GM23338 (cell line): Measurements from ENCODE around the gene NKD1. TPM values are rescaled to one million over a fixed set of nuclear protein-coding genes. Genes with fewer than 3 reads are reported as not detected.

Experiments used
- ATAC-seq: fragments of 200-7000 bp; cut with Tn5 transposase; 3 replicates; pipeline ENCODE4 v1.9.1; 2020
- DNase-seq: peaks from one replicate; pipeline ENCODE4 v3.0.0-alpha.2; 2015; ENCODE audit warnings: low spot score
- H2AFZ ChIP-seq: fragments of 200-600 bp; sonication (generic); 2 replicates; pipeline ENCODE4 v1.8.0; 2016; ENCODE audit warnings: antibody characterized with exemption, mild to moderate bottlenecking, moderate library complexity
- H3F3A ChIP-seq: fragments of 200-600 bp; sonication (generic); replicated peaks from 2 replicates; pipeline ENCODE4 v1.8.0; 2017; ENCODE audit warnings: antibody characterized with exemption, mixed run types, low read depth
- H3K27ac ChIP-seq: fragments of 200-600 bp; sonication (generic); 2 replicates; pipeline ENCODE4 v1.6.1; 2016; ENCODE audit warnings: low read depth
- H3K27me3 ChIP-seq: fragments of 200-600 bp; sonication (generic); 2 replicates; pipeline ENCODE4 v1.8.0; 2016; ENCODE audit warnings: mild to moderate bottlenecking, mixed run types, moderate library complexity; ENCODE audit not compliant: insufficient read depth
- H3K36me3 ChIP-seq: fragments of 200-600 bp; sonication (generic); 2 replicates; pipeline ENCODE4 v1.8.0; 2016; ENCODE audit warnings: mild to moderate bottlenecking; ENCODE audit not compliant: insufficient read depth
- H3K4me1 ChIP-seq: fragments of 200-600 bp; sonication (generic); 2 replicates; pipeline ENCODE4 v1.8.0; 2016; ENCODE audit warnings: mild to moderate bottlenecking, moderate library complexity; ENCODE audit not compliant: insufficient read depth
- H3K4me2 ChIP-seq: fragments of 200-600 bp; sonication (generic); 2 replicates; pipeline ENCODE4 v1.7.1; 2017; ENCODE audit warnings: mixed run types
- H3K4me3 ChIP-seq: fragments of 200-600 bp; sonication (generic); 2 replicates; pipeline ENCODE4 v1.6.1; 2016; ENCODE audit warnings: mixed run types
- H3K79me2 ChIP-seq: fragments of 200-600 bp; sonication (generic); replicated peaks from 2 replicates; pipeline ENCODE4 v1.8.0; 2017; ENCODE audit warnings: mild to moderate bottlenecking; ENCODE audit not compliant: insufficient read depth
- H3K9me2 ChIP-seq: fragments of 200-600 bp; sonication (generic); 2 replicates; pipeline ENCODE4 v1.8.0; 2017; ENCODE audit not compliant: insufficient read depth
- H4K20me1 ChIP-seq: fragments of 200-600 bp; sonication (generic); replicated peaks from 2 replicates; pipeline ENCODE4 v1.8.0; 2017; ENCODE audit warnings: mild to moderate bottlenecking; ENCODE audit not compliant: insufficient read depth
- H3K27ac Mint-ChIP-seq: 2 replicates; pipeline ENCODE4 v1.8.0; 2020; ENCODE audit warnings: inconsistent platforms, mild to moderate bottlenecking, moderate library complexity, mixed read lengths
- H3K27me3 Mint-ChIP-seq: 3 replicates; pipeline ENCODE4 v1.8.0; 2022; ENCODE audit warnings: low read depth, mild to moderate bottlenecking, moderate library complexity, mixed read lengths, inconsistent platforms; ENCODE audit not compliant: insufficient read depth, poor library complexity
- H3K36me3 Mint-ChIP-seq: 3 replicates; pipeline ENCODE4 v1.8.0; 2021; ENCODE audit warnings: low read depth, mild to moderate bottlenecking, inconsistent platforms, moderate library complexity, mixed read lengths
- H3K4me1 Mint-ChIP-seq: 3 replicates; pipeline ENCODE4 v1.8.0; 2020; ENCODE audit warnings: mild to moderate bottlenecking, inconsistent platforms, mixed read lengths
- H3K4me3 Mint-ChIP-seq: 3 replicates; pipeline ENCODE4 v1.8.0; 2021; ENCODE audit warnings: moderate library complexity, mild to moderate bottlenecking, inconsistent platforms, mixed read lengths
- H3K9me3 Mint-ChIP-seq: 3 replicates; pipeline ENCODE4 v1.8.0; 2020; ENCODE audit warnings: moderate library complexity, mild to moderate bottlenecking, inconsistent platforms, mixed read lengths
- CREB1 ChIP-seq: fragments of 250-450 bp; sonication (Bioruptor Pico); IDR thresholded peaks from 2 replicates; pipeline ENCODE4 v1.5.0; 2020; ENCODE audit warnings: low read depth, mild to moderate bottlenecking, moderate library complexity
- ETS1 ChIP-seq: IDR thresholded peaks from 2 replicates; pipeline ENCODE4 v1.6.1; 2016; ENCODE audit warnings: antibody characterized with exemption
- EZH2 ChIP-seq: fragments of 200-600 bp; sonication (generic); IDR thresholded peaks from one replicate; pipeline ENCODE4 v1.8.0; 2017; ENCODE audit warnings: antibody characterized with exemption, mild to moderate bottlenecking, low read depth; ENCODE audit not compliant: unreplicated experiment
- EZH2phosphoT487 ChIP-seq: fragments of 200-600 bp; sonication (generic); IDR thresholded peaks from one replicate; pipeline ENCODE4 v1.8.1; 2018; ENCODE audit warnings: antibody characterized with exemption; ENCODE audit not compliant: unreplicated experiment
- JUNB ChIP-seq: IDR thresholded peaks from one replicate; pipeline ENCODE4 v1.6.1; 2016; ENCODE audit warnings: antibody characterized with exemption; ENCODE audit not compliant: unreplicated experiment
- NANOG ChIP-seq: IDR thresholded peaks from 2 replicates; pipeline ENCODE4 v1.6.1; 2016; ENCODE audit warnings: antibody characterized with exemption, borderline replicate concordance
- POLR2AphosphoS5 ChIP-seq: IDR thresholded peaks from 2 replicates; pipeline ENCODE4 v1.6.1; 2016; ENCODE audit warnings: antibody characterized with exemption, low read depth
- REST ChIP-seq: IDR thresholded peaks from one replicate; pipeline ENCODE4 v1.6.1; 2018; ENCODE audit warnings: antibody characterized with exemption; ENCODE audit not compliant: unreplicated experiment
- STAT1 ChIP-seq: IDR thresholded peaks from one replicate; pipeline ENCODE4 v1.6.1; 2016; ENCODE audit warnings: antibody characterized with exemption; ENCODE audit not compliant: unreplicated experiment
- ZNF114 ChIP-seq: fragments of 250-450 bp; sonication (Bioruptor Pico); IDR thresholded peaks from 2 replicates; pipeline ENCODE4 v1.5.0; 2020; ENCODE audit warnings: mild to moderate bottlenecking, moderate library complexity
- ZNF331 ChIP-seq: fragments of 250-450 bp; sonication (Bioruptor Pico); IDR thresholded peaks from 2 replicates; pipeline ENCODE4 v1.5.0; 2020; ENCODE audit warnings: low read depth, mild to moderate bottlenecking, moderate library complexity
- ZNF462 ChIP-seq: fragments of 250-450 bp; sonication (Bioruptor Pico); IDR thresholded peaks from 2 replicates; pipeline ENCODE4 v1.5.0; 2020; ENCODE audit warnings: mild to moderate bottlenecking, moderate library complexity
- polyA plus RNA-seq: library from polyadenylated mRNA; unstranded; fragments of >200 nt; fragmentation: Nextera tagmentation; extraction: Ambion mirVana; gene quantifications from 2 replicates; pipeline ENCODE4 v1.2.1, GENCODE V29; 2016
- total RNA-seq: library from RNA; depleted of rRNA; stranded (reverse); fragments of >200 nt; shearing (Covaris generic); gene quantifications from 2 replicates; pipeline ENCODE4 v1.2.3, GENCODE V29; 2014

NKD1 gene
- total and polyA plus RNA-seq, 2 experiments from 2014 or later: 2.1 to 2.3 TPM

GRCh38 chr16:50615891-50616290 is 67.7 kb downstream of the NKD1 start:
- ATAC-seq (no peak), DNase-seq (no peak)
- no peak overlapping the region for H3K27ac ChIP-seq
- TF ChIP-seq JUNB (no peak), ZNF114 (CRISPR knock-in tag) (no peak), NANOG (no peak), ZNF462 (CRISPR knock-in tag) (no peak), CREB1 (CRISPR knock-in tag) (no peak), ZNF331 (no peak), EZH2phosphoT487 (no peak), REST (no peak), EZH2 (no peak), ETS1 (no peak), STAT1 (no peak), POLR2AphosphoS5 (no peak)
- Mint-ChIP-seq H3K36me3 (no peaks in the 10 kb centered on the region; the same call in 2 of the 3 replicates), H3K9me3 (no peaks in the 10 kb centered on the region; the same call in 2 of the 3 replicates), H3K27me3 (peaks cover 11% of the 10 kb centered on the region), H3K4me1 (peaks cover 20% of the 10 kb centered on the region), H3K4me3 (no peak overlapping the region), H3K27ac (no peak overlapping the region)
- no peaks in the 10 kb centered on the region for H4K20me1 ChIP-seq
- H3K9me2 ChIP-seq: no peaks in the 10 kb centered on the region
- H3K4me3 ChIP-seq: no peak overlapping the region
- no peak overlapping the region for H3K4me2 ChIP-seq
- peaks cover 3% of the 10 kb centered on the region for H3K4me1 ChIP-seq
- no peaks in the 10 kb centered on the region for H3K36me3 ChIP-seq
- H3K27me3 ChIP-seq: no peaks in the 10 kb centered on the region
- H2AFZ ChIP-seq: no peak overlapping the region
- H3K79me2 ChIP-seq: no peaks in the 10 kb centered on the region
- H3F3A ChIP-seq: no peaks in the 10 kb centered on the region
